A549 (cell line): ENCODE data around the gene MAP3K10. TPM values are rescaled to one million over a fixed set of nuclear protein-coding genes. Genes with fewer than 3 reads are reported as not detected.

ENCODE experiments used
- ATAC-seq, 2 experiments: fragments of 200-7000 bp in 1 of 2; fragments of >200 bp in 1 of 2; cut with Nextera tagmentation in 1 of 2; cut with Tn5 transposase in 1 of 2; 3 replicates each; pipeline versions ENCODE4 v1.8.0 to v1.9.1; 2018 to 2020; ENCODE audit warnings: mild to moderate bottlenecking in 1 of 2, moderate library complexity in 1 of 2
- CTCF ChIA-PET: fragments of 300-600 bp; sonication (Branson Sonifier 250); formaldehyde crosslinking; extraction: SDS; loops from one replicate; lab custom pipeline; 2021; ENCODE audit warnings: antibody characterized with exemption, inconsistent platforms; lab: Yijun Ruan, JAX
- POLR2A ChIA-PET: fragments of 350-600 bp; formaldehyde crosslinking; extraction: SDS; loops from one replicate; lab custom pipeline; 2021; ENCODE audit warnings: antibody characterized with exemption, inconsistent platforms; lab: Yijun Ruan, JAX
- DNase-seq, 2 experiments: peaks; one replicate each; pipeline versions ENCODE4 v3.0.0 to v3.0.0-alpha.2; 2011 to 2016; ENCODE audit warnings: low read depth in 1 of 2, low spot score in 1 of 2
- FAIRE-seq: peaks from 2 replicates; lab custom pipeline; 2011; peaks lifted over from hg19 to GRCh38; lab: Jason Lieb, UNC
- H3K27ac ChIP-seq, 2 experiments: fragments of >200 bp; sonication (Bioruptor Twin); formaldehyde crosslinking; 3 replicates each; pipeline ENCODE4 v1.5.1; 2016 to 2017
- H3K4me1 ChIP-seq: fragments of >200 bp; sonication (Bioruptor Twin); formaldehyde crosslinking; 3 replicates; pipeline ENCODE4 v1.6.1; 2016
- H3K4me2 ChIP-seq: fragments of >200 bp; sonication (Bioruptor Twin); formaldehyde crosslinking; 3 replicates; pipeline ENCODE4 v1.6.1; 2016
- H3K4me3 ChIP-seq: fragments of >200 bp; sonication (Bioruptor Twin); formaldehyde crosslinking; 3 replicates; pipeline ENCODE4 v1.5.1; 2016
- H3K9me3 ChIP-seq: fragments of >200 bp; sonication (Bioruptor Twin); formaldehyde crosslinking; 3 replicates; pipeline ENCODE4 v1.6.1; 2016
- BHLHE40 ChIP-seq: IDR thresholded peaks from 2 replicates; pipeline ENCODE4 v1.6.1; 2012; ENCODE audit warnings: low read depth, low read length, inconsistent platforms
- CBX2 ChIP-seq: fragments of 200-600 bp; sonication (generic); IDR thresholded peaks from 2 replicates; pipeline ENCODE4 v1.6.1; 2016; ENCODE audit warnings: low read depth, mild to moderate bottlenecking, borderline replicate concordance
- CBX8 ChIP-seq: fragments of 200-600 bp; sonication (generic); IDR thresholded peaks from 2 replicates; pipeline ENCODE4 v1.6.1; 2016
- CEBPB ChIP-seq, 2 experiments: fragments of >200 bp in 1 of 2; sonication (Bioruptor Twin) in 1 of 2; formaldehyde crosslinking in 1 of 2; IDR thresholded peaks; 2 replicates each; pipeline ENCODE4 v1.6.1; 2012 to 2016
- CHD4 ChIP-seq: fragments of 200-600 bp; sonication (generic); IDR thresholded peaks from 2 replicates; pipeline ENCODE4 v1.6.1; 2016; ENCODE audit warnings: antibody characterized with exemption, mild to moderate bottlenecking, borderline replicate concordance
- CTCF ChIP-seq: fragments of >200 bp; sonication (Bioruptor Twin); formaldehyde crosslinking; IDR thresholded peaks from 3 replicates; pipeline ENCODE4 v1.5.1; 2016
- FOSB ChIP-seq: fragments of 250-450 bp; sonication (Bioruptor Pico); IDR thresholded peaks from 2 replicates; pipeline ENCODE4 v1.5.0; 2020; ENCODE audit warnings: mild to moderate bottlenecking, moderate library complexity
- FOXS1 ChIP-seq: fragments of 250-450 bp; sonication (Bioruptor Pico); IDR thresholded peaks from 2 replicates; pipeline ENCODE4 v1.5.0; 2020; ENCODE audit warnings: mild to moderate bottlenecking, moderate library complexity
- GATA3 ChIP-seq: IDR thresholded peaks from 2 replicates; pipeline ENCODE4 v1.6.1; 2012; ENCODE audit warnings: borderline replicate concordance
- HDAC2 ChIP-seq: fragments of 200-600 bp; sonication (generic); IDR thresholded peaks from 2 replicates; pipeline ENCODE4 v1.6.1; 2016
- JUN ChIP-seq, 2 experiments: fragments of >200 bp; sonication (Bioruptor Twin); formaldehyde crosslinking; IDR thresholded peaks; 2 replicates in 1 of 2; 3 replicates in 1 of 2; pipeline ENCODE4 v1.6.1; 2016 to 2017
- JUNB ChIP-seq: fragments of >200 bp; sonication (Bioruptor Twin); formaldehyde crosslinking; IDR thresholded peaks from 2 replicates; pipeline ENCODE4 v1.6.1; 2016
- MAX ChIP-seq: IDR thresholded peaks from 2 replicates; pipeline ENCODE4 v1.6.1; 2012
- MAZ ChIP-seq: fragments of 150-350 bp; IDR thresholded peaks from 2 replicates; pipeline ENCODE4 v1.6.1; 2014; ENCODE audit warnings: antibody characterized with exemption, low read depth, low read length, borderline replicate concordance
- MYC ChIP-seq: IDR thresholded peaks from 2 replicates; pipeline ENCODE4 v1.6.1; 2012; ENCODE audit warnings: mild to moderate bottlenecking, inconsistent platforms, low read length, improper control_type of control experiment, borderline replicate concordance
- NR3C1 ChIP-seq: fragments of >200 bp; sonication (Bioruptor Twin); formaldehyde crosslinking; IDR thresholded peaks from 3 replicates; pipeline ENCODE4 v1.6.1; 2017
- PBX3 ChIP-seq: IDR thresholded peaks from 2 replicates; pipeline ENCODE4 v1.6.1; 2012
- POLR2A ChIP-seq: IDR thresholded peaks from 2 replicates; pipeline ENCODE4 v1.6.1; 2012; ENCODE audit warnings: mild to moderate bottlenecking, low read length
- RAD21 ChIP-seq, 2 experiments: fragments of >200 bp in 1 of 2; sonication (Bioruptor Twin) in 1 of 2; formaldehyde crosslinking in 1 of 2; IDR thresholded peaks in 1 of 2; conservative IDR thresholded peaks in 1 of 2; 2 replicates in 1 of 2; 3 replicates in 1 of 2; pipeline ENCODE4 v1.6.1; 2012 to 2018; ENCODE audit warnings: inconsistent platforms in 1 of 2
- REST ChIP-seq: fragments of 200-600 bp; sonication (generic); IDR thresholded peaks from 2 replicates; pipeline ENCODE4 v1.6.1; 2016; ENCODE audit warnings: antibody characterized with exemption, mild to moderate bottlenecking, moderate library complexity
- SMC3 ChIP-seq: fragments of >200 bp; sonication (Bioruptor Twin); formaldehyde crosslinking; IDR thresholded peaks from 3 replicates; pipeline ENCODE4 v1.6.1; 2018; ENCODE audit warnings: inconsistent platforms
- SREBF2 ChIP-seq: fragments of 450-650 bp; IDR thresholded peaks from 2 replicates; pipeline ENCODE4 v1.6.1; 2014; ENCODE audit warnings: mild to moderate bottlenecking, moderate library complexity
- ZC3H11A ChIP-seq: fragments of 450-650 bp; IDR thresholded peaks from 2 replicates; pipeline ENCODE4 v1.6.1; 2014; ENCODE audit warnings: antibody characterized with exemption, mild to moderate bottlenecking
- ZFP36 ChIP-seq: fragments of 450-650 bp; IDR thresholded peaks from 2 replicates; pipeline ENCODE4 v1.6.1; 2014; ENCODE audit warnings: borderline replicate concordance; ENCODE audit not compliant: partially characterized antibody
- ZNF302 ChIP-seq: fragments of 250-450 bp; sonication (Bioruptor Pico); IDR thresholded peaks from 2 replicates; pipeline ENCODE4 v1.9.0; 2021; ENCODE audit warnings: inconsistent platforms, mild to moderate bottlenecking, moderate library complexity
- ZSCAN20 ChIP-seq: fragments of 250-450 bp; sonication (Bioruptor Pico); IDR thresholded peaks from 2 replicates; pipeline ENCODE4 v1.8.0; 2022; ENCODE audit warnings: mild to moderate bottlenecking, moderate library complexity
- WGBS: methylation state at CpG from one replicate; pipeline ENCODE4 v1.1.6; 2017; ENCODE audit errors: missing lambda C conversion rate; 5-methylcytosine and 5-hydroxymethylcytosine counted together
- polyA plus RNA-seq, 4 experiments: library from polyadenylated mRNA; depleted of rRNA in 3 of 4; stranded (reverse); fragments of >200 nt; fragmentation: RNase III in 1 of 4; extraction: RNeasy Plus Mini Kit Qiagen cat#74134 plus additional on column Dnase treatment in 1 of 4; gene quantifications; 2 replicates in 3 of 4; 3 replicates in 1 of 4; pipeline ENCODE4 v1.2.3, GENCODE V29; 2011 to 2017

Gene MAP3K10
- polyA plus RNA-seq, 2 of the 4 experiments (the other 2 are of a cell fraction): 6.6 to 21.0 TPM

DNA sequence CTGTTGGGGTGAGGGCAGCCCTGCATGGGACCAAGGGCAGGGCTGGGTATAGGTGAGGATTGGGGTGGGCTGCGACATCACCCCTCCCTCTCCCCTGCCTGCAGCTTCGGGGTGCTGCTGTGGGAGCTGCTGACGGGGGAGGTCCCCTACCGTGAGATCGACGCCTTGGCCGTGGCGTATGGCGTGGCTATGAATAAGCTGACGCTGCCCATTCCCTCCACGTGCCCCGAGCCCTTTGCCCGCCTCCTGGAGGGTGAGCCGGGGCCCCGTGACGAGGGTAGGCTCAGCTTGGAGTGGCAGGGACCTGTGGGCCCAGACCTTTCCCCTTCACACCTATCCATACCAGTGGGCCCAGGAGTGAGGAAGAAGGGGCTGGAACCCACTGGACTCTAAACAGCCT is 13.2 kb downstream of the MAP3K10 start:
- WGBS: 92% methylated on average over 16 of the region's 16 CpGs
- H3K4me1 ChIP-seq: no peaks in the 10 kb centered on the region
- no peak; a peak in 1 of 6 replicates for ATAC-seq
- FAIRE-seq: no peak
- no peak overlapping the region for H3K4me3 ChIP-seq
- no peak for TF ChIP-seq PBX3
- no peak for TF ChIP-seq CEBPB (IDR thresholded peaks at IDR 0.05)
- no peak for TF ChIP-seq NR3C1
- no peak for TF ChIP-seq BHLHE40
- TF ChIP-seq CBX2: no peak
- TF ChIP-seq ZC3H11A: no peak
- TF ChIP-seq JUN (IDR thresholded peaks at IDR 0.05): no peak
- no peak for TF ChIP-seq CHD4
- H3K4me2 ChIP-seq: no peak overlapping the region
- POLR2A ChIA-PET: no interaction called here
- H3K9me3 ChIP-seq: no peaks in the 10 kb centered on the region
- H3K27ac ChIP-seq: no peak overlapping the region
- CTCF ChIA-PET: interaction anchor here (0.5 to 16.4 kb wide), 8 partner anchors 14 to 1547 kb away, joined by 3 to 149 read pairs (median 4); partner anchors contain the start of gene TTC9B
- DNase-seq: no peak

DNA sequence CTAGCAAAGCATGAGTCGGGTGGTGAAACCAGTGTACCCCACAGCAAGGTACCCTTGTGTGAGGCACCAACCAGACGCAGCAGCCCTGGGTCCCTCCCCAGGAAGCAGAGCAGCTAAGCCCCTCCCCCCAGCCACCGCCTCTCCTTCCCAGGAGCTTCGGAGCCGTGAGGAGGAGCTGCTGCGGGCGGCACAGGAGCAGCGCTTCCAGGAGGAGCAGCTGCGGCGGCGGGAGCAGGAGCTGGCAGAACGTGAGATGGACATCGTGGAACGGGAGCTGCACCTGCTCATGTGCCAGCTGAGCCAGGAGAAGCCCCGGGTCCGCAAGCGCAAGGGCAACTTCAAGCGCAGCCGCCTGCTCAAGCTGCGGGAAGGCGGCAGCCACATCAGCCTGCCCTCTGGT is 14.5 kb downstream of the MAP3K10 start:
- no peak overlapping the region for H3K27ac ChIP-seq
- H3K4me1 ChIP-seq: no peaks in the 10 kb centered on the region
- no peak for FAIRE-seq
- DNase-seq: no peak
- no peak overlapping the region for H3K4me3 ChIP-seq
- 94% methylated on average over 21 of the region's 21 CpGs for WGBS
- H3K4me2 ChIP-seq: no peak overlapping the region
- no peaks in the 10 kb centered on the region for H3K9me3 ChIP-seq
- ATAC-seq: no peak; a peak in 1 of 6 replicates
- ChIA-PET CTCF (interaction anchor here (0.9 to 16.4 kb wide), 7 partner anchors 12 to 66 kb away, joined by 3 to 149 read pairs (median 3); partner anchors contain the start of gene TTC9B), POLR2A (no interaction called here)
- TF ChIP-seq CBX8 (no peak), PBX3 (no peak), JUNB (no peak), REST (no peak), RAD21 (conservative IDR thresholded peaks at IDR 0.05 in 1 of 2, IDR thresholded peaks at IDR 0.05 in 1 of 2) (no peak), SMC3 (no peak), POLR2A (no peak), MAZ (no peak), ZFP36 (no peak), GATA3 (no peak), MYC (no peak), CHD4 (no peak), HDAC2 (no peak), FOSB (CRISPR knock-in tag) (no peak)

DNA sequence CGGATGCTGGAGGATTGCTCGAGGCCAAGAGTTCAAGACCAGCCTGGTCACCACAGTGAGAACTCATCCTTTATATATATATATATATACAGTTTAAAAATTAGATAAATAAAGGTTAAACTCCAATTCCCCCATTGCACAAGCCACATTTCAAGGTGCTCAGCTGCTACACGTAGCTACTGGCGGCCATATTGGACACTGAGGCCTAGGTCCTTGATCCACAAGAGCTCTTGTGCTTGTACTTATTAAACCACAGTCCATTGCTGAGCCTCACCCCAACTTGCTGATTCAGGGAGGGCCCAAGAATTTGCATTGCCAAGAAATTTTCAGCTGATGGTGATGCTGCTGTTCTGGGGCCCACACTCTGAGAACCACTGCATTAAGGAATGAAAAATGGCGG is 17.4 kb downstream of the MAP3K10 start:
- no peak for TF ChIP-seq CEBPB (IDR thresholded peaks at IDR 0.05)
- TF ChIP-seq ZSCAN20 (CRISPR knock-in tag): no peak
- TF ChIP-seq SREBF2: no peak
- no peak for TF ChIP-seq MAX
- no peak for TF ChIP-seq ZNF302 (CRISPR knock-in tag)
- TF ChIP-seq ZFP36: no peak
- TF ChIP-seq CTCF: no peak
- no peak for TF ChIP-seq FOXS1 (CRISPR knock-in tag)
- TF ChIP-seq PBX3: no peak
- TF ChIP-seq, all 56 proteins: peak for 0
- H3K9me3 ChIP-seq: no peaks in the 10 kb centered on the region
- H3K4me1 ChIP-seq: no peaks in the 10 kb centered on the region
- CTCF ChIA-PET: interaction anchor here (0.9 to 16.4 kb wide), 4 partner anchors 9 to 534 kb away, joined by 3 to 149 read pairs (median 20); partner anchors contain the start of gene TTC9B
- no peak overlapping the region for H3K4me2 ChIP-seq
- WGBS: 93% methylated on average over 5 of the region's 5 CpGs
- ATAC-seq (no peak), DNase-seq (no peak), FAIRE-seq (peak; percentile 63)
- no peak overlapping the region for H3K4me3 ChIP-seq
- POLR2A ChIA-PET: no interaction called here
- H3K27ac ChIP-seq: no peak overlapping the region
